HepG2 (cell line): ENCODE data around the gene PRKCE. TPM values are rescaled to one million over a fixed set of nuclear protein-coding genes. Genes with fewer than 3 reads are reported as not detected.

Experiments used
- ATF7 ChIP-seq, 2 experiments: fragments of 450-650 bp in 1 of 2; sonication (generic) in 1 of 2; formaldehyde crosslinking in 1 of 2; IDR thresholded peaks; 2 replicates each; pipeline versions ENCODE4 v1.4.0 to v1.6.1; 2016 to 2020; ENCODE audit warnings: antibody characterized with exemption in 1 of 2, mild to moderate bottlenecking in 1 of 2, missing genetic modification reagents in 1 of 2
- CHD2 ChIP-seq: IDR thresholded peaks from 2 replicates; pipeline ENCODE4 v1.6.1; 2011; ENCODE audit warnings: low read depth, low read length, improper control_type of control experiment
- IKZF1 ChIP-seq: fragments of 450-650 bp; IDR thresholded peaks from 2 replicates; pipeline ENCODE4 v1.7.1; 2016
- KDM3A ChIP-seq: IDR thresholded peaks from 2 replicates; pipeline ENCODE4 v1.6.1; 2018; ENCODE audit warnings: low read depth, missing compliant biosample characterization
- NCOA2 ChIP-seq: sonication (generic); formaldehyde crosslinking; IDR thresholded peaks from 2 replicates; pipeline ENCODE4 v1.8.0; 2022; ENCODE audit warnings: inconsistent platforms
- POLR2AphosphoS5 ChIP-seq: IDR thresholded peaks from 2 replicates; pipeline ENCODE4 v1.6.1; 2012; ENCODE audit warnings: low read depth, low read length
- SMYD3 ChIP-seq: sonication (generic); formaldehyde crosslinking; IDR thresholded peaks from 2 replicates; pipeline ENCODE4 v1.8.1; 2023; ENCODE audit warnings: mild to moderate bottlenecking, missing genetic modification reagents
- SSRP1 ChIP-seq: IDR thresholded peaks from 2 replicates; pipeline ENCODE4 v1.6.1; 2016; ENCODE audit warnings: control low read depth
- TOE1 ChIP-seq: sonication (generic); formaldehyde crosslinking; IDR thresholded peaks from 2 replicates; pipeline ENCODE4 v1.4.0; 2020; ENCODE audit warnings: mild to moderate bottlenecking, missing genetic modification reagents
- ZBTB21 ChIP-seq: sonication (generic); formaldehyde crosslinking; IDR thresholded peaks from 2 replicates; pipeline ENCODE4 v1.4.0; 2020; ENCODE audit warnings: missing genetic modification reagents
- ZC3H4 ChIP-seq: sonication (generic); formaldehyde crosslinking; IDR thresholded peaks from 2 replicates; pipeline ENCODE4 v1.4.0; 2020; ENCODE audit warnings: missing genetic modification reagents, borderline replicate concordance
- ZNF33B ChIP-seq: sonication (generic); formaldehyde crosslinking; IDR thresholded peaks from 2 replicates; pipeline ENCODE4 v1.5.1; 2020; ENCODE audit warnings: mild to moderate bottlenecking, missing genetic modification reagents
- ZNF564 ChIP-seq: sonication (generic); formaldehyde crosslinking; IDR thresholded peaks from 2 replicates; pipeline ENCODE4 v1.8.1; 2023; ENCODE audit warnings: mild to moderate bottlenecking, missing genetic modification reagents
- ZSCAN29 ChIP-seq: sonication (generic); formaldehyde crosslinking; conservative IDR thresholded peaks from 2 replicates; pipeline ENCODE4 v1.4.0; 2020; ENCODE audit warnings: mild to moderate bottlenecking, missing genetic modification reagents
- polyA plus RNA-seq, 8 experiments: library from polyadenylated mRNA; depleted of rRNA in 3 of 8; stranded (reverse) in 7 of 8; unstranded in 1 of 8; fragments of >200 nt; fragmentation: Illumina TruSeq in 4 of 8; extraction: Trizol in 4 of 8; gene quantifications; 2 replicates each; pipeline versions ENCODE4 v1.2.1 to v1.2.3, GENCODE V29; 2011 to 2016; ENCODE audit warnings: low read depth in 4 of 8, missing spikeins in 1 of 8, mixed read lengths in 1 of 8; ENCODE audit not compliant: insufficient read depth in 1 of 8
- total RNA-seq, 5 experiments: library from RNA; depleted of rRNA; stranded (reverse); fragments of >200 nt; fragmentation: Illumina TruSeq; extraction: Trizol; gene quantifications; 2 replicates each; pipeline ENCODE4 v1.2.3, GENCODE V29; 2016; ENCODE audit warnings: low read depth in 1 of 5
- TF ChIP-seq, protein P1 (sequence below): sonication (generic); formaldehyde crosslinking; IDR thresholded peaks from 2 replicates; pipeline ENCODE4 v1.4.0; 2020; ENCODE audit warnings: missing genetic modification reagents
- TF ChIP-seq, protein P2 (sequence below): sonication (generic); formaldehyde crosslinking; IDR thresholded peaks from 2 replicates; pipeline ENCODE4 v1.4.0; 2020; ENCODE audit warnings: mild to moderate bottlenecking, missing genetic modification reagents
- TF ChIP-seq, protein P3 (sequence below): sonication (generic); formaldehyde crosslinking; IDR thresholded peaks from 2 replicates; pipeline ENCODE4 v1.4.0; 2020; ENCODE audit warnings: low read depth, missing genetic modification reagents

The PRKCE gene
- total and polyA plus RNA-seq, 2 of the 13 experiments (the other 11 are each of a cell fraction or from before 2014, with no cell fraction given) = 1.0 to 3.9 TPM

DNA sequence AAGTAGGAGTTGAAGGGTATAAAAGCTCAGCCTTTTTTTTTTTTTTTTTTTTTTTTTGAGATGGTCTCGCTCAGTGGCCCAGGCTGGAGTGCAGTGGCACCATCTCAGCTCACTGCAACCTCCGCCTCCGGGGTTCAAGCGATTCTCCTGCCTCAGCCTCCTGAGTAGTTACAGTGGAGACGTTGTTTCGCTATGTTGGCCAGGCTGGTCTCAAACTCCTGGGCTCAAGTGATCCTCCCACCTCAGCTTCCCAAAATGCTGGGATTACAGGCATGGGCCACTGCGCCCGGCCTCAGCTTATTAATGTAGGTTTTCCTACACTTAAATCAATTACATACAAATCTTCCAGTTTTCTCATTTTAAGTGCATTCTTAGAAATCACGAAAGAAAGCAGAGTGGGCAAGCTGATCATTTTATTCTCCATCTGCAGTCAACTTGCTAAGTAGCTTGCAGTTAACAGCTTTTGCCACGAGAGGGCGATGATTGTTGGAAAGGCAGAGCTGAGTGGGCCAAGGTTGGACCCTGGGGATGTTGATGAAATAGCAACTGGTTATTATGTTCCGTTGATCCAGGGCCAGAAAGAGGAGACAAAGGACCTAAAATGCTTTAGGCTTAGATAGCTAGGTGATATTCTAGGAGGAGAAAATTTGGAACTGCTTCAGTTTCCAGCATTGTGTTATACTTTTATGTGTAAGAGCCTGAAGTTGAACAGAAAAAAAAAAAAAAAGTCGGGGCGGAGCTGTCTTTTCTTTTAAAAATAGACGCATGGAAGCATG lies 411.4 kb downstream of the PRKCE start (continued):
- TF ChIP-seq, protein P1, sequence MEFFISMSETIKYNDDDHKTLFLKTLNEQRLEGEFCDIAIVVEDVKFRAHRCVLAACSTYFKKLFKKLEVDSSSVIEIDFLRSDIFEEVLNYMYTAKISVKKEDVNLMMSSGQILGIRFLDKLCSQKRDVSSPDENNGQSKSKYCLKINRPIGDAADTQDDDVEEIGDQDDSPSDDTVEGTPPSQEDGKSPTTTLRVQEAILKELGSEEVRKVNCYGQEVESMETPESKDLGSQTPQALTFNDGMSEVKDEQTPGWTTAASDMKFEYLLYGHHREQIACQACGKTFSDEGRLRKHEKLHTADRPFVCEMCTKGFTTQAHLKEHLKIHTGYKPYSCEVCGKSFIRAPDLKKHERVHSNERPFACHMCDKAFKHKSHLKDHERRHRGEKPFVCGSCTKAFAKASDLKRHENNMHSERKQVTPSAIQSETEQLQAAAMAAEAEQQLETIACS = no peak
- TF ChIP-seq CHD2 = no peak
- no peak for TF ChIP-seq IKZF1
- TF ChIP-seq, protein P2, sequence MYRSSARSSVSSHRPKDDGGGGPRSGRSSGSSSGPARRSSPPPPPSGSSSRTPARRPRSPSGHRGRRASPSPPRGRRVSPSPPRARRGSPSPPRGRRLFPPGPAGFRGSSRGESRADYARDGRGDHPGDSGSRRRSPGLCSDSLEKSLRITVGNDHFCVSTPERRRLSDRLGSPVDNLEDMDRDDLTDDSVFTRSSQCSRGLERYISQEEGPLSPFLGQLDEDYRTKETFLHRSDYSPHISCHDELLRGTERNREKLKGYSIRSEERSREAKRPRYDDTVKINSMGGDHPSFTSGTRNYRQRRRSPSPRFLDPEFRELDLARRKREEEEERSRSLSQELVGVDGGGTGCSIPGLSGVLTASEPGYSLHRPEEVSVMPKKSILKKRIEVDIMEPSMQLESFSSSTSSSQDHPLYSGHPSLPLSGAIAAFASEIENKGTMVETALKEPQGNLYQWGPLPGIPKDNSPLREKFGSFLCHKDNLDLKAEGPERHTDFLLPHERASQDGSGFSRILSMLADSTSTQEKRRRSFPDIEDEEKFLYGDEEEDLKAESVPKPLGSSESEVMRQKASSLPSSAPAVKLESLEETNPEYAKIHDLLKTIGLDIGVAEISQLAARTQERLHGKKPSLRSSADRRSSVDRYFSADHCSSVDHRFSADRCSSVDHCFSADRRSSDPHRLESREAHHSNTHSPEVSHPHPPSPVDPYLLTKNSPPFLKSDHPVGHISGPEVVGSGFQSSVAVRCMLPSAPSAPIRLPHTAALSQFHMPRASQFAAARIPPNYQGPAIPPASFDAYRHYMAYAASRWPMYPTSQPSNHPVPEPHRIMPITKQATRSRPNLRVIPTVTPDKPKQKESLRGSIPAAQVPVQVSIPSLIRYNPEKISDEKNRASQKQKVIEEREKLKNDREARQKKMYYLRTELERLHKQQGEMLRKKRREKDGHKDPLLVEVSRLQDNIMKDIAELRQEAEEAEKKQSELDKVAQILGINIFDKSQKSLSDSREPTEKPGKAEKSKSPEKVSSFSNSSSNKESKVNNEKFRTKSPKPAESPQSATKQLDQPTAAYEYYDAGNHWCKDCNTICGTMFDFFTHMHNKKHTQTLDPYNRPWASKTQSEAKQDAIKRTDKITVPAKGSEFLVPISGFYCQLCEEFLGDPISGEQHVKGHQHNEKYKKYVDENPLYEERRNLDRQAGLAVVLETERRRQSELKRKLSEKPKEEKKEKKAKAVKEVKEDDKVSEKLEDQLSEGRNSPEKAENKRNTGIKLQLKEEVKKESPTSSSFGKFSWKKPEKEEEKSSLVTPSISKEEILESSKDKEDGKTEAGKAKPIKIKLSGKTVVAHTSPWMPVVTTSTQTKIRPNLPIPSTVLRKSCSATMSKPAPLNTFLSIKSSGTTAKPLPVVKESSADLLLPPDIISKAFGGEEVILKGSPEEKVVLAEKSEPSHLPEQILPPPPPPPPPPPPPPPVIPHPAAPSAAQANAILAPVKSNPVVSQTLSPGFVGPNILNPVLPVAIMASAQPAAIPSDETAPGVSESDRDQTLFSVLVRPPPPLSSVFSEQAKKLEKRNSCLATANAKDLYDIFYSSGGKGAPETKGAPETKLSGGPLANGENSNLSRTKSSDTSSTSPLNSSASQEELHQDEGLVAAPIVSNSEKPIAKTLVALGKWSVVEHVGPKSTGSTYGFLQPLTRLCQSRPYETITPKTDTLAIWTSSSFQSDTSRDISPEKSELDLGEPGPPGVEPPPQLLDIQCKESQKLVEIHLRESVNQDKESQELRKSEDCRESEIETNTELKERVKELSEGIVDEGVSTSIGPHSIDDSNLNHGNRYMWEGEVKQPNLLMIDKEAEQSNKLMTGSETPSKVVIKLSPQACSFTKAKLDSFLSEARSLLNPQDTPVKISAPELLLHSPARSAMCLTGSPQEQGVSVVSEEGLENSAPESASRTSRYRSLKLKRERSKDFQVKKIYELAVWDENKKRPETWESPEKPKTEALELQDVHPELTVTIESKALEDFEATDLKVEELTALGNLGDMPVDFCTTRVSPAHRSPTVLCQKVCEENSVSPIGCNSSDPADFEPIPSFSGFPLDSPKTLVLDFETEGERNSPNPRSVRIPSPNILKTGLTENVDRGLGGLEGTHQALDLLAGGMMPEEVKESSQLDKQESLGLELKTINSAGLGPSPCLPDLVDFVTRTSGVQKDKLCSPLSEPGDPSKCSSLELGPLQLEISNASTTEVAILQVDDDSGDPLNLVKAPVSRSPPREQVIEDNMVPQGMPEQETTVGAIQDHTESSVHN (CRISPR knock-in tag) = no peak
- TF ChIP-seq SSRP1 = no peak
- no peak for TF ChIP-seq POLR2AphosphoS5
- no peak for TF ChIP-seq ZBTB21 (CRISPR knock-in tag)
- no peak for TF ChIP-seq ZSCAN29 (CRISPR knock-in tag)
- no peak for TF ChIP-seq ZNF564 (CRISPR knock-in tag)
- TF ChIP-seq ZNF33B (CRISPR knock-in tag) = no peak
- no peak for TF ChIP-seq TOE1
- no peak for TF ChIP-seq ZC3H4 (CRISPR knock-in tag)
- TF ChIP-seq ATF7 (IDR thresholded peaks at IDR 0.05) = no peak
- TF ChIP-seq ATF7 (CRISPR knock-in tag; IDR thresholded peaks at IDR 0.05) = no peak
- TF ChIP-seq, protein P3, sequence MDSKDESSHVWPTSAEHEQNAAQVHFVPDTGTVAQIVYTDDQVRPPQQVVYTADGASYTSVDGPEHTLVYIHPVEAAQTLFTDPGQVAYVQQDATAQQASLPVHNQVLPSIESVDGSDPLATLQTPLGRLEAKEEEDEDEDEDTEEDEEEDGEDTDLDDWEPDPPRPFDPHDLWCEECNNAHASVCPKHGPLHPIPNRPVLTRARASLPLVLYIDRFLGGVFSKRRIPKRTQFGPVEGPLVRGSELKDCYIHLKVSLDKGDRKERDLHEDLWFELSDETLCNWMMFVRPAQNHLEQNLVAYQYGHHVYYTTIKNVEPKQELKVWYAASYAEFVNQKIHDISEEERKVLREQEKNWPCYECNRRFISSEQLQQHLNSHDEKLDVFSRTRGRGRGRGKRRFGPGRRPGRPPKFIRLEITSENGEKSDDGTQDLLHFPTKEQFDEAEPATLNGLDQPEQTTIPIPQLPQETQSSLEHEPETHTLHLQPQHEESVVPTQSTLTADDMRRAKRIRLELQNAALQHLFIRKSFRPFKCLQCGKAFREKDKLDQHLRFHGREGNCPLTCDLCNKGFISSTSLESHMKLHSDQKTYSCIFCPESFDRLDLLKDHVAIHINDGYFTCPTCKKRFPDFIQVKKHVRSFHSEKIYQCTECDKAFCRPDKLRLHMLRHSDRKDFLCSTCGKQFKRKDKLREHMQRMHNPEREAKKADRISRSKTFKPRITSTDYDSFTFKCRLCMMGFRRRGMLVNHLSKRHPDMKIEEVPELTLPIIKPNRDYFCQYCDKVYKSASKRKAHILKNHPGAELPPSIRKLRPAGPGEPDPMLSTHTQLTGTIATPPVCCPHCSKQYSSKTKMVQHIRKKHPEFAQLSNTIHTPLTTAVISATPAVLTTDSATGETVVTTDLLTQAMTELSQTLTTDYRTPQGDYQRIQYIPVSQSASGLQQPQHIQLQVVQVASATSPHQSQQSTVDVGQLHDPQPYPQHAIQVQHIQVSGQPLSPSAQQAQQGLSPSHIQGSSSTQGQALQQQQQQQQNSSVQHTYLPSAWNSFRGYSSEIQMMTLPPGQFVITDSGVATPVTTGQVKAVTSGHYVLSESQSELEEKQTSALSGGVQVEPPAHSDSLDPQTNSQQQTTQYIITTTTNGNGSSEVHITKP = no peak
- TF ChIP-seq NCOA2 = no peak
- no peak for TF ChIP-seq SMYD3 (CRISPR knock-in tag)
- 0 out of 2 replicates have a peak, but pooled peaks have one; percentile 32 for TF ChIP-seq KDM3A (CRISPR knock-in tag)
